Esophagus muscularis mucosa (tissue), 4 donors: Measurements from ENCODE around the gene TENM4. TPM values are rescaled to one million over a fixed set of nuclear protein-coding genes. Genes with fewer than 3 reads are reported as not detected.

Experiments used
- DNase-seq: peaks from one replicate; pipeline ENCODE4 v3.0.0-alpha.2; 2017; ENCODE audit errors: extremely low spot score
- H3K27ac ChIP-seq, 4 donors: fragments of 200-600 bp; sonication (generic); replicated peaks in 1 of 4; 1 replicate in 3 of 4; 2 replicates in 1 of 4; pipeline ENCODE4 v1.5.1; 2016 to 2019; ENCODE audit warnings: mild to moderate bottlenecking in 1 of 4
- H3K27me3 ChIP-seq, 4 donors: fragments of 200-600 bp; sonication (generic); one replicate each; pipeline versions ENCODE4 v1.5.1 to v1.6.0; 2016 to 2019
- H3K36me3 ChIP-seq, 4 donors: fragments of 200-600 bp; sonication (generic); one replicate each; pipeline ENCODE4 v1.5.1; 2016 to 2019
- H3K4me1 ChIP-seq, 4 donors: fragments of 200-600 bp; sonication (generic); one replicate each; pipeline ENCODE4 v1.5.1; 2016 to 2019
- H3K4me3 ChIP-seq, 4 donors: fragments of 200-600 bp; sonication (generic); 1 replicate in 2 of 4; 2 replicates in 2 of 4; pipeline ENCODE4 v1.5.1; 2016 to 2019; ENCODE audit warnings: mild to moderate bottlenecking in 4 of 4, moderate library complexity in 1 of 4
- H3K9me3 ChIP-seq, 4 donors: fragments of 200-600 bp; sonication (generic); 1 replicate in 3 of 4; 2 replicates in 1 of 4; pipeline ENCODE4 v1.5.1; 2016 to 2019
- CTCF ChIP-seq, 3 experiments: fragments of 200-600 bp in 2 of 3; fragments of 450-650 bp in 1 of 3; sonication (generic) in 2 of 3; IDR thresholded peaks; one replicate each; pipeline ENCODE4 v1.5.1; 2017 to 2019; ENCODE audit warnings: antibody characterized with exemption in 3 of 3, mild to moderate bottlenecking in 2 of 3, moderate library complexity in 1 of 3
- EP300 ChIP-seq: sonication (generic); formaldehyde crosslinking; IDR thresholded peaks from one replicate; pipeline ENCODE4 v1.6.1; 2017; ENCODE audit warnings: antibody characterized with exemption
- POLR2A ChIP-seq: fragments of 450-650 bp; IDR thresholded peaks from one replicate; pipeline ENCODE4 v1.6.1; 2017; ENCODE audit warnings: antibody characterized with exemption, moderate library complexity, mild to moderate bottlenecking, low read depth
- POLR2AphosphoS5 ChIP-seq, 2 donors: sonication (generic); formaldehyde crosslinking; IDR thresholded peaks; one replicate each; pipeline ENCODE4 v1.6.1; 2017; ENCODE audit warnings: antibody characterized with exemption in 2 of 2
- WGBS: methylation state at CpG from one replicate; pipeline ENCODE4 v1.1.5; 2018; 5-methylcytosine and 5-hydroxymethylcytosine counted together
- intact Hi-C: fragments of 100-400 bp; cut with DNase I; formaldehyde crosslinking; loops from one replicate; pipeline ENCODE4 v1.15.1; 2023
- total RNA-seq, 4 donors: library from RNA; depleted of rRNA; stranded (reverse); fragments of >200 nt; gene quantifications; one replicate each; pipeline versions ENCODE4 v1.1.0 to v1.2.1, GENCODE V29; 2016

The TENM4 gene
- total RNA-seq, 4 donors from 2014 or later: 4.1 to 9.6 (median 8.0) TPM

DNA sequence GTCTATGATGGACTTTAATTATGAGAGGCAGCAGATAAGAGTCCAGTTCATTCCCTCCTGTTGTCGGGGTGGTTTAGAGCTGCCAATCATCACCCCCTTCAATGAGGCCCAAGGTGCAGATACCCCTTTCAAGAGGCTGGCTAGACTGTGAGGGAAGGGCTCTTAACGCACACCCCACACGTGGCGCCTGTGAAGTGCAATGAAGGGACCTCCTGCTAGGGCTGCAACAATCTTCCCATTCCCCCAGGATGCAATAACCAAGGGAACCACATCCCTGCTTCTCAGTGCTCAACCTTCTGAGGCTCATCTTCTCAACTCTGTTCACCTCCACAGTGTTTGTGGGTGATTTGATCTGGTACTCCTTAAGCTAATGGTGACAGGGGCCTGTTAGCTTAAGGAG, 19.0 kb downstream of the TENM4 start:
- H3K36me3 ChIP-seq: no peaks in the 10 kb centered on the region
- H3K27ac ChIP-seq: no peak overlapping the region
- intact Hi-C loops: no loop called here
- WGBS: 78% methylated on average over 4 of the region's 4 CpGs
- TF ChIP-seq POLR2A (no peak), CTCF (IDR thresholded peaks at IDR 0.05) (no peak), EP300 (no peak), POLR2AphosphoS5 (IDR thresholded peaks at IDR 0.05) (no peak)
- DNase-seq: no peak
- no peak overlapping the region for H3K4me3 ChIP-seq
- peaks cover 0 to 8% (median 5%) of the 10 kb centered on the region in 4 donors for H3K4me1 ChIP-seq
- H3K27me3 ChIP-seq: no peaks in the 10 kb centered on the region
- H3K9me3 ChIP-seq: no peaks in the 10 kb centered on the region

DNA sequence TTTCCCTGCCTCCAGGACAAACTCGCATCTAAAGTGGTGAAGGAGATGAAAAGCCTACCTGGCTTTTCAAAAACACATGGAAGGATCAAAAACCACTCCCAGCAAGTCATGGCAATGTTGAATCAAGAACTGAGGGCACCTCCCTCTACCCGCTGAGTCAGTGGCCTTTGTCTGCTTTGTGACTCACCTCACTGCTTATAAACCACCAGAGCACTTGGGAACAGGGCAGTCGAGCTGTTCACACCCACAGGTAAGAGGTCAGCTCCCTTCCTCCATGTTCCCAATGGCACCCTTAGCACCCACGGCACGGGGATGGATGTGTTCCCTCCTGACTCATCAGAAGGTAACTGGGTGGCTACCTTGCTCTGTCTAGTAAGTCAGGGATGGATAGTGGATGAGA, 21.7 kb downstream of the TENM4 start:
- 92% methylated on average over 4 of the region's 5 CpGs for WGBS
- H3K27ac ChIP-seq: no peak overlapping the region
- no peak for TF ChIP-seq POLR2A
- no peak for TF ChIP-seq POLR2AphosphoS5 (IDR thresholded peaks at IDR 0.05)
- TF ChIP-seq CTCF (IDR thresholded peaks at IDR 0.05): no peak
- no peak for TF ChIP-seq EP300
- intact Hi-C loops: no loop called here
- no peaks in the 10 kb centered on the region for H3K27me3 ChIP-seq
- DNase-seq: no peak
- peaks cover 8 to 25% (median 21%) of the 10 kb centered on the region in 4 donors for H3K4me1 ChIP-seq
- no peaks in the 10 kb centered on the region for H3K9me3 ChIP-seq
- no peak overlapping the region for H3K4me3 ChIP-seq
- no peaks in the 10 kb centered on the region for H3K36me3 ChIP-seq

DNA sequence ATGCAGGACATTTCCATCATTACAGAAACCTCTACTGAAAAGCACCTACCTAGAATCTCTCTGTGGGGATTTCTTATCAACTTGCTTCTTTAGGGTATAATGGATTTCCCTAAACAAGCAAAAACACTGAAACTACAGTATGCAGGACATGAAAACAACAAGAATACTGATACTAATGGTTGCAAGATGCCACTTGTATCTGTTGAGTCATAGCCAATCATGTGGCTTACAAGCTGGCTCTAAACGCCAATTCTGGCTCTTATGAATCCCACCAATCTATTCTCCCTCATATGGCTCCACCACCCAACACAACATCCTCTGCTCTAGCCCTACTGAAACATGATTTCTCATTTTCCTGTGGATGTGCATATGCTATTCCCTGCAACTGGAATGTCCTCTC, 22.6 kb downstream of the TENM4 start:
- H3K4me3 ChIP-seq: no peak overlapping the region
- no peak overlapping the region for H3K27ac ChIP-seq
- H3K27me3 ChIP-seq: no peaks in the 10 kb centered on the region
- intact Hi-C loops: no loop called here
- H3K9me3 ChIP-seq: no peaks in the 10 kb centered on the region
- no peak for DNase-seq
- peaks cover 16 to 34% (median 28%) of the 10 kb centered on the region in 4 donors for H3K4me1 ChIP-seq
- TF ChIP-seq EP300 (no peak), POLR2A (no peak), POLR2AphosphoS5 (IDR thresholded peaks at IDR 0.05) (no peak), CTCF (IDR thresholded peaks at IDR 0.05) (no peak)
- WGBS: 87% methylated on average over 1 of the region's 1 CpG
- no peaks in the 10 kb centered on the region for H3K36me3 ChIP-seq

DNA sequence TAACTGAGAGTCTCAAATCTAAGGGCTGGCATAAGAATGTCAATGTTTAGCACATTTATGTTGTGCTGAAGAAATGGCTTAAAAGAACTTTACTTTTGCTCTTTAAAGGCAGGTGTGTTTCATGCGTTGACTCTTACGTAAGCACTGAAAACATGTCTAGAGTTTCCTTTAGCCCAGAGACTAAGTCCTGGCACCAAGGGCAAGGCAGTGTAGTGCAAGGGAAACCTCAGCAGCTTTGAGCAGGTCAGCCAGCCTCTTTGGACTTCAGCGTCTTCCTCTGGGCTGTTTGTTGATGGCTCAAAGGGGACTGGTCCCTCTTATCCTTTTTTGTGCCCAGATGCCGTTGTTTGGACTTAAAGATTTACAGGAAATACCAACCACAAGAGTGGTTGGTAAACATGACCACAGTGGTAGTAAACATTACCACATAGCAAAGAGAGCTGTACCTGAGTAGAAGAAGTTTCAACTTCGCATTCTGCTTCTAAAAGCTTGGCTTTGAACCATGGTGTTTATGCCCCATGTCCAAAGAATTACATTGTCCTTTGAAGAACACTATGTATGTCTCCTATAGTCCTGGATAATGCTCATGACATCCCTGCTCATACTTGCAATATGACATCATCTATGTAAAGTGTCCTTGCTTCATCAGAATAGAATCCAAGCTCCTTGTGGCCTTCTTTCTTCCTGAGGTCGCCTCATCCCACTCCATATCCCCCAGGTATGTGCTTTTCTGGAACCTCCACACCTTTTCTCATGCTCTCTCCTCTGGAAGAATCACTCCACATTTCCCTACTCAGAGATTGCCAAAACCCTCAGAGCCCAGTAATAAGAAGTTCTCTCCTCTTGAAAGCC, 23.5 kb downstream of the TENM4 start:
- TF ChIP-seq POLR2A (no peak), POLR2AphosphoS5 (IDR thresholded peaks at IDR 0.05) (no peak), CTCF (IDR thresholded peaks at IDR 0.05) (no peak)
- H3K27ac ChIP-seq: no peak overlapping the region
- intact Hi-C loops: no loop called here
- no peak overlapping the region for H3K4me3 ChIP-seq
- no peaks in the 10 kb centered on the region for H3K36me3 ChIP-seq
- H3K27me3 ChIP-seq: no peaks in the 10 kb centered on the region
- no peaks in the 10 kb centered on the region for H3K9me3 ChIP-seq
- H3K4me1 ChIP-seq: peaks cover 21 to 39% (median 33%) of the 10 kb centered on the region in 4 donors
- 81% methylated on average over 6 of the region's 6 CpGs for WGBS
- DNase-seq: no peak
